Keratinocyte (primary cell): ENCODE data around the gene RNF8.

ENCODE experiments used
- CTCF ChIP-seq, 3 experiments: IDR thresholded peaks in 1 of 3; conservative IDR thresholded peaks in 1 of 3; optimal IDR thresholded peaks in 1 of 3; 2 replicates in 2 of 3; 3 replicates in 1 of 3; pipeline versions ENCODE3 to v1.5.1; 2011; ENCODE audit warnings: low read length in 3 of 3, mild to moderate bottlenecking in 3 of 3, moderate library complexity in 2 of 3, control low read depth in 1 of 3, inconsistent platforms in 1 of 3; ENCODE audit not compliant: insufficient read depth in 2 of 3; ENCODE audit errors: extremely low read depth in 1 of 3
- EZH2 ChIP-seq: IDR thresholded peaks from one replicate; pipeline ENCODE4 v1.6.1; 2012; ENCODE audit warnings: inconsistent platforms, mild to moderate bottlenecking, low read length, moderate library complexity

DNA sequence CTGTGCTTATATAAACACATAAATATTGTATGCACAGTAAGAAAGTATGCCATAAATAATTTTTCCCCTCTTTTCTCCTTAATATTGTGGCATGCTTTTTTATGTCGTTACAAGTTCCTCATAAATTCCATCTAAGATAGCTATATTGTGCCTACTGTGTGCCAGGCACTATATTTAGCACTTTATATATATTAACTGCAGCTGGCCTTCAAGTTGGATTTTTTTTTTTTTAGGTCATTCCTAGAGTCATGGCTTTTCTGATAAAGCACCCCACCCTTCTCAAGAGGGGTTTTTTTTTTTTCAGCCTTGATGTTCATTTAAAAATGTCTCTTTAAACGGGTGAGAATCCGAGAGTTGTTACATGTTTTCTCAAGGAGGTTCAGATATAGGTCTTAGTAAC lies 42.8 kb upstream of the RNF8 start:
- TF ChIP-seq CTCF (optimal IDR thresholded peaks at IDR 0.05 in 1 of 3, IDR thresholded peaks at IDR 0.05 in 1 of 3, conservative IDR thresholded peaks at IDR 0.05 in 1 of 3; ENCODE audit: extremely low read depth in 1 of 3, insufficient read depth in 2 of 3, low read length in 3 of 3) (no peak), EZH2 (no peak)
